IMR-90 (cell line): ENCODE measurements around the gene GPR152. TPM values are rescaled to one million over a fixed set of nuclear protein-coding genes. Genes with fewer than 3 reads are reported as not detected.

Source experiments
- ATAC-seq: fragments of 200-7000 bp; cut with Tn5 transposase; 2 replicates; pipeline ENCODE4 v1.9.1; 2020; ENCODE audit warnings: low read depth, mild to moderate bottlenecking, moderate library complexity
- BruUV-seq: library from RNA; stranded (reverse); fragments of 400-500 nt; replicated peaks from 2 replicates; lab custom pipeline; 2021; lab: Mats Ljungman, UMichigan
- CTCF ChIA-PET: fragments of 300-600 bp; formaldehyde crosslinking; extraction: SDS; loops from one replicate; lab custom pipeline; 2021; ENCODE audit warnings: antibody characterized with exemption; lab: Yijun Ruan, JAX
- POLR2A ChIA-PET: fragments of 300-600 bp; sonication (Branson Sonifier 250); formaldehyde crosslinking; loops from one replicate; lab custom pipeline; 2022; ENCODE audit warnings: antibody characterized with exemption; ENCODE audit not compliant: unreplicated experiment; lab: Charles Lee
- DNase-seq: peaks from one replicate; pipeline ENCODE4 v3.0.0; 2013
- H2AFZ ChIP-seq: replicated peaks from 2 replicates; pipeline ENCODE3; 2013; ENCODE audit warnings: low read length, mild to moderate bottlenecking; ENCODE audit not compliant: poor library complexity
- H2AK5ac ChIP-seq: 2 replicates; pipeline ENCODE4 v1.6.1; 2013; ENCODE audit warnings: low read depth, low read length, inconsistent platforms
- H2AK9ac ChIP-seq: replicated peaks from 2 replicates; pipeline ENCODE3; 2013; ENCODE audit warnings: mild to moderate bottlenecking, low read depth, low read length, moderate library complexity; ENCODE audit not compliant: poor library complexity
- H2BK120ac ChIP-seq: 2 replicates; pipeline ENCODE4 v1.6.1; 2013; ENCODE audit warnings: low read depth, low read length, inconsistent platforms
- H2BK15ac ChIP-seq: 3 replicates; pipeline ENCODE4 v1.6.1; 2013; ENCODE audit warnings: low read depth, low read length, inconsistent platforms
- H2BK20ac ChIP-seq: 2 replicates; pipeline ENCODE4 v1.6.1; 2013; ENCODE audit warnings: low read depth, mild to moderate bottlenecking, inconsistent platforms, low read length, moderate library complexity
- H2BK5ac ChIP-seq: 2 replicates; pipeline ENCODE4 v1.6.1; 2013; ENCODE audit warnings: mild to moderate bottlenecking, low read depth, low read length, inconsistent platforms; ENCODE audit not compliant: poor library complexity, severe bottlenecking
- H3K14ac ChIP-seq: replicated peaks from 2 replicates; pipeline ENCODE4 v1.6.1; 2013; ENCODE audit warnings: low read depth, low read length, inconsistent platforms
- H3K18ac ChIP-seq: 2 replicates; pipeline ENCODE4 v1.6.1; 2013; ENCODE audit warnings: low read depth, low read length, control low read depth
- H3K23ac ChIP-seq: 2 replicates; pipeline ENCODE4 v1.6.1; 2013; ENCODE audit warnings: low read depth, low read length, inconsistent platforms
- H3K27ac ChIP-seq: 2 replicates; pipeline ENCODE4 v1.5.1; 2013; ENCODE audit warnings: mild to moderate bottlenecking, control low read depth, low read length; ENCODE audit not compliant: insufficient read depth
- H3K27me3 ChIP-seq: 2 replicates; pipeline ENCODE4 v1.6.1; 2013; ENCODE audit warnings: low read length; ENCODE audit not compliant: control insufficient read depth, insufficient read depth
- H3K36me3 ChIP-seq: 2 replicates; pipeline ENCODE4 v1.6.1; 2013; ENCODE audit warnings: low read length, mixed read lengths; ENCODE audit not compliant: control insufficient read depth, insufficient read depth
- H3K4ac ChIP-seq: 2 replicates; pipeline ENCODE4 v1.6.1; 2013; ENCODE audit warnings: low read depth, low read length, inconsistent platforms
- H3K4me1 ChIP-seq: 2 replicates; pipeline ENCODE4 v1.6.1; 2013; ENCODE audit warnings: low read length, mixed read lengths; ENCODE audit not compliant: control insufficient read depth, insufficient read depth
- H3K4me2 ChIP-seq: 2 replicates; pipeline ENCODE4 v1.6.1; 2013; ENCODE audit warnings: low read depth, mild to moderate bottlenecking, control low read depth, low read length, moderate library complexity
- H3K4me3 ChIP-seq: 2 replicates; pipeline ENCODE4 v1.5.1; 2013; ENCODE audit warnings: low read depth, mild to moderate bottlenecking, control low read depth, low read length, moderate library complexity; ENCODE audit not compliant: insufficient read depth
- H3K56ac ChIP-seq: 2 replicates; pipeline ENCODE4 v1.6.1; 2013; ENCODE audit warnings: low read length, inconsistent platforms; ENCODE audit not compliant: insufficient read depth; ENCODE audit errors: extremely low read depth
- H3K79me1 ChIP-seq, 2 experiments: 2 replicates each; pipeline ENCODE4 v1.6.1; 2013; ENCODE audit warnings: low read length in 2 of 2, inconsistent platforms in 1 of 2, low read depth in 1 of 2
- H3K9ac ChIP-seq: 2 replicates; pipeline ENCODE4 v1.6.1; 2013; ENCODE audit warnings: low read depth, low read length, control low read depth
- H3K9me1 ChIP-seq: 2 replicates; pipeline ENCODE4 v1.6.1; 2013; ENCODE audit warnings: low read length, inconsistent platforms; ENCODE audit not compliant: insufficient read depth
- H3K9me3 ChIP-seq: 2 replicates; pipeline ENCODE4 v1.6.1; 2013; ENCODE audit warnings: low read length; ENCODE audit not compliant: control insufficient read depth, insufficient read depth
- H4K20me1 ChIP-seq: 2 replicates; pipeline ENCODE4 v1.6.1; 2013; ENCODE audit warnings: low read length, inconsistent platforms; ENCODE audit not compliant: insufficient read depth
- H4K5ac ChIP-seq: 2 replicates; pipeline ENCODE4 v1.6.1; 2013; ENCODE audit warnings: mild to moderate bottlenecking, low read depth, low read length, control low read depth
- H4K8ac ChIP-seq, 2 experiments: 2 replicates each; pipeline ENCODE4 v1.6.1; 2013; ENCODE audit warnings: low read depth in 2 of 2, low read length in 2 of 2, control low read depth in 1 of 2, inconsistent platforms in 1 of 2
- H4K91ac ChIP-seq: 2 replicates; pipeline ENCODE4 v1.6.1; 2013; ENCODE audit warnings: low read depth, low read length, inconsistent platforms; ENCODE audit not compliant: insufficient read depth
- CEBPB ChIP-seq: IDR thresholded peaks from 2 replicates; pipeline ENCODE4 v1.6.1; 2012; ENCODE audit warnings: low read depth, low read length, improper control_type of control experiment
- CHD1 ChIP-seq: IDR thresholded peaks from 2 replicates; pipeline ENCODE4 v1.6.1; 2012; ENCODE audit warnings: low read depth, low read length, improper control_type of control experiment
- ELK1 ChIP-seq: fragments of 150-350 bp; IDR thresholded peaks from 2 replicates; pipeline ENCODE4 v1.6.1; 2016; ENCODE audit warnings: low read depth, mild to moderate bottlenecking, low read length, moderate library complexity, borderline replicate concordance
- POLR2A ChIP-seq: IDR thresholded peaks from 2 replicates; pipeline ENCODE4 v1.6.1; 2012; ENCODE audit warnings: mild to moderate bottlenecking, low read depth, low read length
- RCOR1 ChIP-seq: IDR thresholded peaks from 2 replicates; pipeline ENCODE4 v1.6.1; 2012; ENCODE audit warnings: mild to moderate bottlenecking, low read length, improper control_type of control experiment; ENCODE audit not compliant: insufficient replicate concordance
- RFX5 ChIP-seq: IDR thresholded peaks from 2 replicates; pipeline ENCODE4 v1.8.0; 2012; ENCODE audit warnings: low read depth, mild to moderate bottlenecking, low read length, moderate library complexity
- SMC3 ChIP-seq: fragments of 150-350 bp; IDR thresholded peaks from 2 replicates; pipeline ENCODE4 v1.6.1; 2016; ENCODE audit warnings: low read depth, mild to moderate bottlenecking, antibody characterized with exemption, low read length, moderate library complexity
- USF2 ChIP-seq: fragments of 150-350 bp; IDR thresholded peaks from 2 replicates; pipeline ENCODE4 v1.6.1; 2017; ENCODE audit warnings: mild to moderate bottlenecking, antibody characterized with exemption, low read length, low read depth
- WGBS, 2 experiments: methylation state at CpG; one replicate each; pipeline versions ENCODE4 v1.1.5 to v1.1.7; 2013; ENCODE audit warnings: missing lambda C conversion rate in 2 of 2; ENCODE audit not compliant: insufficient read length in 1 of 2; ENCODE audit errors: extremely low coverage in 2 of 2; 5-methylcytosine and 5-hydroxymethylcytosine counted together
- dilution Hi-C: fragments of 300-500 bp; cut with HindIII; formaldehyde crosslinking; loops from one replicate; pipeline ENCODE4 v1.14.3; 2018; ENCODE audit warnings: low sequenced_read_pairs; ENCODE audit not compliant: unreplicated experiment
- in situ Hi-C: fragments of 300-500 bp; cut with MboI; formaldehyde crosslinking; loops from 3 replicates; pipeline ENCODE4 v1.14.3; 2019; ENCODE audit warnings: low sequenced_read_pairs, inconsistent platforms, mixed read lengths
- intact Hi-C: fragments of 100-400 bp; cut with micrococcal nuclease; formaldehyde crosslinking; loops from 2 replicates; pipeline ENCODE4 v1.10.0; 2022
- polyA plus RNA-seq, 3 experiments: library from polyadenylated mRNA; depleted of rRNA; stranded (reverse); fragments of >200 nt; gene quantifications; 2 replicates each; pipeline ENCODE4 v1.2.3, GENCODE V29; 2012; ENCODE audit warnings: low replicate concordance in 1 of 3
- total RNA-seq: library from RNA; depleted of rRNA; stranded (reverse); fragments of >200 nt; gene quantifications from 2 replicates; pipeline ENCODE4 v1.2.3, GENCODE V29; 2012

GPR152 gene
- total and polyA plus RNA-seq, 2 of the 4 experiments (the other 2 are of a cell fraction): not detected

GRCh38 chr11:67421430-67422031, 31.0 kb downstream of the GPR152 start:
- Histone ChIP-seq H3K4me3 (no peak overlapping the region), H3K4ac (no peak overlapping the region), H2BK20ac (no peak overlapping the region), H3K27ac (no peak overlapping the region), H3K27me3 (no peaks in the 10 kb centered on the region), H2AK9ac (no peak overlapping the region), H2BK15ac (no peak overlapping the region), H2AFZ (peak overlapping the region; percentile 92), H4K8ac (peak overlapping the region in 1 of 2 experiments; percentile 42; a peak in 1 of 4 replicates), H3K9me1 (no peaks in the 10 kb centered on the region), H3K9ac (no peak overlapping the region), H4K20me1 (no peaks in the 10 kb centered on the region), H3K23ac (no peak overlapping the region), H2AK5ac (no peak overlapping the region), H3K79me1 (no peaks in the 10 kb centered on the region), H2BK120ac (no peak overlapping the region), H3K56ac (no peak overlapping the region), H3K4me1 (peaks cover 5% of the 10 kb centered on the region; the same call in 1 of the 2 replicates), H3K9me3 (no peaks in the 10 kb centered on the region), H4K91ac (no peak overlapping the region), H3K36me3 (no peaks in the 10 kb centered on the region), H3K14ac (no peak overlapping the region), H4K5ac (no peak overlapping the region), H3K18ac (no peak overlapping the region), H2BK5ac (no peak overlapping the region), H3K4me2 (peak overlapping the region; percentile 57; the same call in 1 of the 2 replicates)
- ATAC-seq: no peak
- in situ Hi-C loops (no loop called here), intact Hi-C loops (loop anchor here (5.0 kb wide), 1 partner anchor 61 kb away; the partner anchor contains the start of gene AIP), dilution Hi-C loops (no loop called here)
- no peak for DNase-seq
- TF ChIP-seq USF2: no peak
- TF ChIP-seq RFX5: no peak
- no peak for TF ChIP-seq CEBPB
- no peak for TF ChIP-seq CHD1
- no peak for TF ChIP-seq RCOR1
- no peak for TF ChIP-seq POLR2A
- no peak for TF ChIP-seq ELK1
- TF ChIP-seq SMC3: no peak
- ChIA-PET CTCF (interaction anchor here (1.8 kb wide), 1 partner anchor 20 kb away, joined by 7 read pairs; the partner anchor contains the start of gene PPP1CA), POLR2A (no interaction called here)
- BruUV-seq: no TSS peak
- 64% methylated on average over 8 of the region's 22 CpGs; no CpG with 5 or more reads in 1 of the 2 experiments for WGBS, 2 experiments
